GM12875 (cell line): ENCODE results near the gene MKLN1.

ENCODE experiments used
- H3K4me3 ChIP-seq: one replicate; pipeline ENCODE4 v1.5.1; 2011; ENCODE audit warnings: low read depth, low read length, control low read depth
- CTCF ChIP-seq: IDR thresholded peaks from 2 replicates; pipeline ENCODE4 v1.5.1; 2011; ENCODE audit warnings: low read depth, mild to moderate bottlenecking, control low read depth, inconsistent platforms, low read length, moderate library complexity, borderline replicate concordance; ENCODE audit not compliant: insufficient read depth

MKLN1 gene

GRCh38 chr7:131289051-131289450 lies 38.6 kb upstream of the MKLN1 start:
- TF ChIP-seq CTCF = no peak

GRCh38 chr7:131292141-131292905 lies 35.4 kb upstream of the MKLN1 start:
- TF ChIP-seq CTCF = no peak
- H3K4me3 ChIP-seq = no peak overlapping the region

More at GRCh38 chr7:131289051-131289450, 38.6 kb upstream of the MKLN1 start:
- no peak overlapping the region for H3K4me3 ChIP-seq

GRCh38 chr7:131293018-131293417 lies 34.7 kb upstream of the MKLN1 start:
- H3K4me3 ChIP-seq = no peak overlapping the region
- no peak for TF ChIP-seq CTCF

GRCh38 chr7:131294553-131294952 lies 33.1 kb upstream of the MKLN1 start:
- no peak overlapping the region for H3K4me3 ChIP-seq
- TF ChIP-seq CTCF = no peak

GRCh38 chr7:131298608-131298992 lies 29.1 kb upstream of the MKLN1 start:
- H3K4me3 ChIP-seq = no peak overlapping the region
- no peak for TF ChIP-seq CTCF

- no peak overlapping the region for H3K4me3 ChIP-seq
- no peak for TF ChIP-seq CTCF
These were observed 28.6 kb upstream of the MKLN1 start for GRCh38 chr7:131299074-131299473.

GRCh38 chr7:131300078-131300477 lies 27.6 kb upstream of the MKLN1 start:
- TF ChIP-seq CTCF = no peak
- no peak overlapping the region for H3K4me3 ChIP-seq
